ENCODE results near the gene HHAT. TPM values are rescaled to one million over a fixed set of nuclear protein-coding genes. Genes with fewer than 3 reads are reported as not detected.
"Not testable (repeated sequence)": the region's sequence is repeated elsewhere in the genome, so short reads cannot be mapped to it uniquely, and the experiment has no call there.

Gene HHAT
- total RNA-seq, 1 donor from 2014 or later, result 11.8 TPM

DNA sequence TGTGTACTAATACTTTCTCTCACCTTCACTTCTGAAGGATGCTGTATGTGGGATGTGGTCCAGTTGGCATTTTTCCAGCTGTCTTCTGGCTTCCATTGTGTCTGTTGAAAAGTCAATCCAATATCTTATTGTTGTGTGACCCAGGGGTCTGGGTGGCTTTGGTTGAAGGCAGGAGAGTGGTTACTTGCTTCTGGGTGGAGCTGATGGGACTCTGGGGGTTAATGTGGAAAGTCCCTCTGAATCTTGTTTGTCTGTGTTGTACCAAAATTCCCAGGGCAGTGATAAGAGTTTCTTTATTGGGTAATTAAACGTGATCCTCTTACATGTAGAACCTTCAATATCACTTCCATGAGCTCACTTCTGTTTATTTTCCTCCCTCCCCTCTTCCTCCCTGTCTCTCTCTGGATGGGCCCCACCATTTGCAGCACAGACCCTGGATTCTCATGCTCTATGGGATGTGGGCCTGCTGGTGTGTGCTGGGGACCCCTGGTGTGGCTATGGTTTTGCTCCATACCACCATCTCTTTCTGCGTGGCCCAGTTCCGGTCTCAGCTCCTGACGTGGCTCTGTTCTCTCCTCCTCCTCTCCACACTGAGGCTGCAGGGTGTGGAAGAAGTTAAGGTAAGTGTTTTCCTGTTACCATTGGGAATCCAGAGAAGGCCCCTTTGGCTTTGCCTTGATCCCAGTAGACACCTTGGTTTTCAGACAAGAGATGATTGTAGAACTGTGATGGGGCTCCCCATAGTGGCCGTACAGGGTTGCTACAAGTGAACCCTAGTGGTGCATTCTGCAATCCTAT, 71.5 kb downstream of the HHAT start:
- no peaks in the 10 kb centered on the region for H3K9me3 ChIP-seq
- no peak overlapping the region for H3K4me3 ChIP-seq
- H3K27ac ChIP-seq, result no peak overlapping the region
- H3K27me3 ChIP-seq, result no peaks in the 10 kb centered on the region
- TF ChIP-seq, protein P1, sequence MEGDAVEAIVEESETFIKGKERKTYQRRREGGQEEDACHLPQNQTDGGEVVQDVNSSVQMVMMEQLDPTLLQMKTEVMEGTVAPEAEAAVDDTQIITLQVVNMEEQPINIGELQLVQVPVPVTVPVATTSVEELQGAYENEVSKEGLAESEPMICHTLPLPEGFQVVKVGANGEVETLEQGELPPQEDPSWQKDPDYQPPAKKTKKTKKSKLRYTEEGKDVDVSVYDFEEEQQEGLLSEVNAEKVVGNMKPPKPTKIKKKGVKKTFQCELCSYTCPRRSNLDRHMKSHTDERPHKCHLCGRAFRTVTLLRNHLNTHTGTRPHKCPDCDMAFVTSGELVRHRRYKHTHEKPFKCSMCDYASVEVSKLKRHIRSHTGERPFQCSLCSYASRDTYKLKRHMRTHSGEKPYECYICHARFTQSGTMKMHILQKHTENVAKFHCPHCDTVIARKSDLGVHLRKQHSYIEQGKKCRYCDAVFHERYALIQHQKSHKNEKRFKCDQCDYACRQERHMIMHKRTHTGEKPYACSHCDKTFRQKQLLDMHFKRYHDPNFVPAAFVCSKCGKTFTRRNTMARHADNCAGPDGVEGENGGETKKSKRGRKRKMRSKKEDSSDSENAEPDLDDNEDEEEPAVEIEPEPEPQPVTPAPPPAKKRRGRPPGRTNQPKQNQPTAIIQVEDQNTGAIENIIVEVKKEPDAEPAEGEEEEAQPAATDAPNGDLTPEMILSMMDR (IDR thresholded peaks at IDR 0.05), result peak; percentile 41 to 77 (median 53)
- TF ChIP-seq POLR2AphosphoS5 (IDR thresholded peaks at IDR 0.05; ENCODE audit: insufficient read depth in 1 of 2, low read depth in 1 of 2) (no peak), POLR2A (IDR thresholded peaks at IDR 0.05) (no peak)
- intact Hi-C loops (cut with DNase I), result loop anchor here (10.0 kb wide), 1 partner anchor 255 kb away; no protein-coding TSS in a partner anchor
- H3K36me3 ChIP-seq, result no peaks in the 10 kb centered on the region
- DNase-seq (ENCODE audit: extremely low spot score in 2 of 2), result no peak
- H3K4me1 ChIP-seq, result no peaks in the 10 kb centered on the region

DNA sequence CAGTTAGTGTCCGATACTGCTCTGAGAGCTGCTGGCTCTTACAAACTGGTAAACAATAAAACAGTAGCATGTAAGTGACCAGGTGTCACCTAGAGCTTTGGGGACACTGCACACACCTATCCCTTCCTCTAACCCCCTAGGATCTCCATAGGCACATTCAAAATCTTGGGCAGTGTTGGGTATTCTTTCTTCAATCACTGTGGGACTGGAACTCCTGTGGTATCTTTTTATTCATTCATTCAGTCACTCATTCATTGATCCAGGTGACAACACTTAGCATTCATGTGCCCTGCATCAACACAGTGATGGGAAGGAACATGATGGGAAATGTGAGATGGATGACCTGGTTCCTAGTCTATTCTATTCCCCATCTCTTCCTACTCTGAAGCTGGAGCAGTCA, 73.9 kb downstream of the HHAT start:
- Histone ChIP-seq H3K4me1 (no peaks in the 10 kb centered on the region), H3K36me3 (no peaks in the 10 kb centered on the region), H3K27me3 (no peaks in the 10 kb centered on the region), H3K9me3 (no peaks in the 10 kb centered on the region), H3K27ac (no peak overlapping the region), H3K4me3 (no peak overlapping the region)
- intact Hi-C loops (cut with DNase I), result loop anchor here (10.0 kb wide), 1 partner anchor 258 kb away; no protein-coding TSS in a partner anchor
- no peak for DNase-seq (ENCODE audit: extremely low spot score in 2 of 2)
- TF ChIP-seq, protein P1 (IDR thresholded peaks at IDR 0.05), result no peak
- TF ChIP-seq POLR2AphosphoS5 (IDR thresholded peaks at IDR 0.05; ENCODE audit: insufficient read depth in 1 of 2, low read depth in 1 of 2), result no peak
- TF ChIP-seq POLR2A (IDR thresholded peaks at IDR 0.05), result no peak

DNA sequence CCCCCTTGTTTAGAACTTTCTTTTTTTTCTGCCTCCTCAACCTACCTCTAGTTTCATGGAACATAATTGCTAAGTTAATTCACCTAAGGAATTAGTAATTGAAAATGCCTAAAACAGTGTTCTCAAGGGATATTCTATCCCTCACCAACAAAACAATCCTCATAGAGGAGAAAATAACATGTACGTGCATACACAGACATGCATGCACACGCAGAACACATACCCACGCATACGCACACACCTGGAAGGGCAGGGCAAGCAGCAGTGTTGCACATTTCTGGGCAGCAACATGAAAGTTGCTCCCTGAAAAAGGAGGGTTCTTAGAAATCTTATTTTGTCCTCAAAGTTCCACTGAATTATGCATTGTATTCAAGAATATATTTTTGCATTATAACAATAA, 76.6 kb downstream of the HHAT start:
- Histone ChIP-seq H3K36me3 (no peaks in the 10 kb centered on the region), H3K4me3 (no peak overlapping the region), H3K27ac (no peak overlapping the region), H3K4me1 (no peaks in the 10 kb centered on the region), H3K27me3 (no peaks in the 10 kb centered on the region), H3K9me3 (no peaks in the 10 kb centered on the region)
- DNase-seq (ENCODE audit: extremely low spot score in 2 of 2), result no peak
- intact Hi-C loops (cut with DNase I), result loop anchor here (10.0 kb wide), 1 partner anchor 261 kb away; no protein-coding TSS in a partner anchor
- no peak for TF ChIP-seq POLR2AphosphoS5 (IDR thresholded peaks at IDR 0.05; ENCODE audit: insufficient read depth in 1 of 2, low read depth in 1 of 2)
- no peak for TF ChIP-seq POLR2A (IDR thresholded peaks at IDR 0.05)
- TF ChIP-seq, protein P1 (IDR thresholded peaks at IDR 0.05), result no peak

DNA sequence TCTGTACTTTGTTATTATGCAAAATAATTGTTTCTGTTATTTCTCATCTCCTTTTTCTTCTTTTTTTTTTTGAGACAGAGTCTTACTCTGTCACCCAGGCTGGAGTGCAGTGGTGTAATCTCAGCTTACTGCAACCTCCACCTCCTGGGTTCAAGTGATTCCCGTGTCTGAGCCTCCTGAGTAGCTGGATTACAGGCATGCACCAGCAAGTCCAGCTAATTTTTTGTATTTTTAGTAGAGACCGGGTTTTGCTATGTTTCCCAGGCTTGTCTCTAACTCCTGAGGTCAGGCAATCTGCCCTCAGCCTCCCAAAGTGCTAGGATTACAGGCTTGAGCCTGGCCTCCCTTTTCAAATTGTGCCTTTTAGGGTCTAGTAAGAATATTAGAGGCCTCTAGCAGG, 77.6 kb downstream of the HHAT start:
- not testable (repeated sequence) for H3K4me3 ChIP-seq; H3K27ac ChIP-seq; DNase-seq (ENCODE audit: extremely low spot score in 2 of 2); H3K9me3 ChIP-seq; H3K36me3 ChIP-seq; H3K4me1 ChIP-seq; H3K27me3 ChIP-seq
- intact Hi-C loops (cut with DNase I), result loop anchor here (10.0 kb wide), 1 partner anchor 262 kb away; no protein-coding TSS in a partner anchor

DNA sequence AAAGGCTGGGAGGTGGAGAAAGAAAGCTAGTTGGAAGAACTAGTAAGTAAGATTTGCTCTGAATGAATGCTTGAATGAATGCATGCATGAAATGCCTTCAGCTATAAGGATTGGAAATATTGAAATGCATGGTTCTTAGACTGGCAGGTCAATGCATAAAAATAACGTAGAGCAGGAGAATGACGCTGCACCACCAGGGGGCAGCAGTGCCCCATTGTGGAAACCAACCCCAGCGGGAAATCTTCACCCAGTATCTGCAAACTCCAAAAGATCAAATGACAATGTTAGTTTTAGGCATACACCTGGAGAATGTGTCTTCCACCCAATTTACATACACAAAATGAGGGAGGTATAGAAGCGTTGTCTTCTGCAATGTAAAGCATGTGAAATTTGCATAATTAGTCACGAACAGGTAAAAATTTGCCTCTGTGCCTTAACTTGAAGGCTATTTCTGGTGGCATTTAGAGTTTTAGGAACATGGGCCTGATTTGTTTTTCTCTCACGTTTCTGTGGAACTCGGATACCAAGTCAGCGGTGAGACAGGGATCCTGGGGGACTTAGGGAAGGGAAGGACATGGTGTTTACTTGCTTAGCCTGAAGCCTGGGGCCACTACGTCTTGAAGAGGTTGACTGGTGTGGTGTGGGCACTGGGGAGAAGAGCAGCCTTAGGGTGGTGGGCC, 78.6 kb downstream of the HHAT start:
- intact Hi-C loops (cut with DNase I), result loop anchor here (10.0 kb wide), 1 partner anchor 263 kb away; no protein-coding TSS in a partner anchor
- H3K4me1 ChIP-seq, result no peaks in the 10 kb centered on the region
- no peak overlapping the region for H3K27ac ChIP-seq
- no peak for DNase-seq (ENCODE audit: extremely low spot score in 2 of 2)
- TF ChIP-seq POLR2AphosphoS5 (IDR thresholded peaks at IDR 0.05; ENCODE audit: insufficient read depth in 1 of 2, low read depth in 1 of 2) (no peak), POLR2A (IDR thresholded peaks at IDR 0.05) (no peak)
- TF ChIP-seq, protein P1 (IDR thresholded peaks at IDR 0.05), result peak; percentile 79 to 94 (median 89)
- H3K9me3 ChIP-seq, result no peaks in the 10 kb centered on the region
- no peaks in the 10 kb centered on the region for H3K27me3 ChIP-seq
- no peaks in the 10 kb centered on the region for H3K36me3 ChIP-seq
- H3K4me3 ChIP-seq, result no peak overlapping the region

Measured in vagina (tissue), 2 donors.